ENCODE results near the gene NAA16.

DNA sequence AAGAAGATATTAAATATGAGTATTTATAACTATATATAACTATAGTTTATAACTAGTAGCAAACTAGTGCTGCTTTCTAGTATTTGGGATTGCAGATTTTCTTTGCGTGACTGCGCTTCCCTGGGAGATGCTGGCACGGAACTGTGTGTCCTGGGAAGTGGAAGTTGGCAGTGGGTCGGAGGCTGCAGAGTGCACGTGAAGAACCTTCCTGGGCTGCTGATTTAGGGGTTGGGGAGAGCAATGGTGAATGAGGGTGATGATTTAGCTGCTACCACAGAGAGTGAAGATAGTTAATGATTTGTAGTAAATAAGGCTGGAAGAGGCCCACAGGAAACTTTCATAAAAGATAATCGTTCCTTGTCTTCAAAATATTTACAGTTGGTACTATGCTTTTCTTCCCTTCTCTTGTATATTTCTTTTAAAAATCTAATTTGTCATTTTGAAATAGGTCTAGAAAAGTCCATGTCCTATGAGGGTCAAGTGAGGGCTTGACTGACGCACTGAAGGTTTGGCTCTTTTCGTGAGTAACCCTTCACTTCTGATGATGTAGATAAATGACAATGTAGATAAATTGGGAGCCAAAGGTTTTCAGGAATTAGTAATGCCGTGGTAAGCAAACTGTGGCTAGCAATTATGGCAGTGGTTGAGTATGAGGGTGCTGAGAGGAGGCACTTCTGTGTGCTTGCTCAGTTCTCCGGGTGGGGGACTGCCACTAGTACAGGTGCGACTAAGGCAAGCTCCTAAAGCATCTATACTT is 3.0 kb upstream of the NAA16 start:
- TF ChIP-seq, protein P1, sequence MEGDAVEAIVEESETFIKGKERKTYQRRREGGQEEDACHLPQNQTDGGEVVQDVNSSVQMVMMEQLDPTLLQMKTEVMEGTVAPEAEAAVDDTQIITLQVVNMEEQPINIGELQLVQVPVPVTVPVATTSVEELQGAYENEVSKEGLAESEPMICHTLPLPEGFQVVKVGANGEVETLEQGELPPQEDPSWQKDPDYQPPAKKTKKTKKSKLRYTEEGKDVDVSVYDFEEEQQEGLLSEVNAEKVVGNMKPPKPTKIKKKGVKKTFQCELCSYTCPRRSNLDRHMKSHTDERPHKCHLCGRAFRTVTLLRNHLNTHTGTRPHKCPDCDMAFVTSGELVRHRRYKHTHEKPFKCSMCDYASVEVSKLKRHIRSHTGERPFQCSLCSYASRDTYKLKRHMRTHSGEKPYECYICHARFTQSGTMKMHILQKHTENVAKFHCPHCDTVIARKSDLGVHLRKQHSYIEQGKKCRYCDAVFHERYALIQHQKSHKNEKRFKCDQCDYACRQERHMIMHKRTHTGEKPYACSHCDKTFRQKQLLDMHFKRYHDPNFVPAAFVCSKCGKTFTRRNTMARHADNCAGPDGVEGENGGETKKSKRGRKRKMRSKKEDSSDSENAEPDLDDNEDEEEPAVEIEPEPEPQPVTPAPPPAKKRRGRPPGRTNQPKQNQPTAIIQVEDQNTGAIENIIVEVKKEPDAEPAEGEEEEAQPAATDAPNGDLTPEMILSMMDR (IDR thresholded peaks at IDR 0.05): no peak
- no peak for TF ChIP-seq POLR2AphosphoS5 (IDR thresholded peaks at IDR 0.05)

All from breast epithelium (tissue), 3 donors.